Measurements from ENCODE around the gene SASS6.

SASS6 gene

GRCh38 chr1:100038660-100039287, 94.0 kb downstream of the SASS6 start:
- Histone ChIP-seq H3K27ac (peak overlapping the region; percentile 94 to 96), H3K27me3 (no peaks in the 10 kb centered on the region), H3K9me3 (no peaks in the 10 kb centered on the region), H3K36me3 (no peaks in the 10 kb centered on the region), H3K4me3 (peak overlapping the region; percentile 76 to 88), H3K4me1 (peaks cover 0 to 45% (median 15%) of the 10 kb centered on the region in 4 donors)
- intact Hi-C loops (cut with DNase I; ENCODE audit: low total_unique reads): no loop called here
- peak; percentile 60 to 73 for DNase-seq
- TF ChIP-seq CTCF (IDR thresholded peaks at IDR 0.05): no peak

GRCh38 chr1:100037927-100038659, 94.6 kb downstream of the SASS6 start:
- intact Hi-C loops (cut with DNase I; ENCODE audit: low total_unique reads): no loop called here
- Histone ChIP-seq H3K9me3 (no peaks in the 10 kb centered on the region), H3K36me3 (no peaks in the 10 kb centered on the region), H3K4me3 (peak overlapping the region; percentile 76 to 88), H3K4me1 (peaks cover 0 to 45% (median 15%) of the 10 kb centered on the region in 4 donors), H3K27me3 (no peaks in the 10 kb centered on the region), H3K27ac (peak overlapping the region; percentile 94 to 96)
- DNase-seq: peak; percentile 86 to 93
- TF ChIP-seq CTCF (IDR thresholded peaks at IDR 0.05): no peak

- Histone ChIP-seq H3K9me3 (no peaks in the 10 kb centered on the region), H3K4me3 (peak overlapping the region; percentile 76 to 88), H3K27me3 (no peaks in the 10 kb centered on the region), H3K27ac (peak overlapping the region; percentile 94 to 96), H3K4me1 (peaks cover 0 to 41% (median 14%) of the 10 kb centered on the region in 4 donors), H3K36me3 (no peaks in the 10 kb centered on the region)
- TF ChIP-seq CTCF (IDR thresholded peaks at IDR 0.05): no peak
- intact Hi-C loops (cut with DNase I; ENCODE audit: low total_unique reads): no loop called here
- DNase-seq: no peak
These were observed 95.1 kb downstream of the SASS6 start for GRCh38 chr1:100037656-100037926.

- DNase-seq: no peak
- H3K27ac ChIP-seq: peak overlapping the region; percentile 94 to 96
- intact Hi-C loops (cut with DNase I; ENCODE audit: low total_unique reads): no loop called here
These were observed 95.7 kb downstream of the SASS6 start for GRCh38 chr1:100036718-100037655.

More at GRCh38 chr1:100036718-100037655, 95.7 kb downstream of the SASS6 start:
- Histone ChIP-seq H3K4me1 (peaks cover 0 to 37% (median 12%) of the 10 kb centered on the region in 4 donors), H3K4me3 (peak overlapping the region; percentile 76 to 88), H3K9me3 (no peaks in the 10 kb centered on the region), H3K27me3 (no peaks in the 10 kb centered on the region), H3K36me3 (no peaks in the 10 kb centered on the region)
- no peak for TF ChIP-seq CTCF (IDR thresholded peaks at IDR 0.05)

Measured in tibial artery (tissue), 4 donors.